GM20431 (cell line): Measurements from ENCODE around the gene EPC2.

Source experiments
- in situ Hi-C: fragments of 300-500 bp; cut with MseI, MboI; formaldehyde crosslinking; loops from one replicate; pipeline ENCODE4 v1.15.0; 2020; ENCODE audit warnings: low sequenced_read_pairs; ENCODE audit not compliant: unreplicated experiment

The EPC2 gene

GRCh38 chr2:148794558-148794957, 150.0 kb downstream of the EPC2 start:
- in situ Hi-C loops = no loop called here

- in situ Hi-C loops = no loop called here
These were observed 152.4 kb downstream of the EPC2 start for GRCh38 chr2:148796735-148797512.

GRCh38 chr2:148802448-148803220, 158.1 kb downstream of the EPC2 start:
- in situ Hi-C loops = no loop called here

- in situ Hi-C loops = no loop called here
These were observed 165.5 kb downstream of the EPC2 start for GRCh38 chr2:148810081-148810480.

- in situ Hi-C loops = no loop called here
These were observed 167.8 kb downstream of the EPC2 start for GRCh38 chr2:148812306-148812705.

GRCh38 chr2:148813603-148814065, 169.1 kb downstream of the EPC2 start:
- in situ Hi-C loops = no loop called here

- in situ Hi-C loops = no loop called here
These were observed 169.8 kb downstream of the EPC2 start for GRCh38 chr2:148814143-148814859.

- in situ Hi-C loops = no loop called here
These were observed 170.4 kb downstream of the EPC2 start for GRCh38 chr2:148814860-148815419.

GRCh38 chr2:148816176-148816575, 171.6 kb downstream of the EPC2 start:
- in situ Hi-C loops = no loop called here

- in situ Hi-C loops = no loop called here
These were observed 172.7 kb downstream of the EPC2 start for GRCh38 chr2:148817210-148817708.

- in situ Hi-C loops = no loop called here
These were observed 174.6 kb downstream of the EPC2 start for GRCh38 chr2:148819019-148819585.

GRCh38 chr2:148824190-148824589, 179.6 kb downstream of the EPC2 start:
- in situ Hi-C loops = no loop called here

- in situ Hi-C loops = no loop called here
These were observed 182.2 kb downstream of the EPC2 start for GRCh38 chr2:148826791-148827190.

- in situ Hi-C loops = no loop called here
These were observed 184.4 kb downstream of the EPC2 start for GRCh38 chr2:148828941-148829340.

- in situ Hi-C loops = no loop called here
These were observed 185.1 kb downstream of the EPC2 start for GRCh38 chr2:148829618-148830017.

GRCh38 chr2:148832637-148833036, 188.1 kb downstream of the EPC2 start:
- in situ Hi-C loops = no loop called here
